Right hindlimb (tissue), 1 donor: Measurements from ENCODE around the gene MTFR2.

Source experiments
- DNase-seq: peaks from one replicate; pipeline ENCODE4 v3.0.0-alpha.2; 2018

Gene MTFR2

DNA sequence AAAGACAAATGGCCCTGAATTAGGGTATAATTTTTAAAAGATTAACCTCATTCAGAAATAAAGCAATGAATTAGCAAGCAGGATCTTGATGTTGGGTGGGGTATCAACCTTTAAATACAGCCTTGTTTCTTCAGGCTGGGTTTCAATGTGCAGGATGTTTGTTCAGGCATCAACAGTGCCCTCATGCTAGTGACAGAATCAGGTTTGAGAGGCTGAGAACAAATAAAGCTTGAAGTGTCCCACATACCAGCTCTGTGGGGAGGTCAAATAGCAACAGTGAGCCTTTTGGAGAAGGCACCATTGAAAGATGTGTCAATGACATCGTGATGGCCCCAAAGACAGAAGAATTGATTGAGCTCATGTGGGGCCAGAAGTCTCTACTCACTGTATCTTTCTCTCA, 68.2 kb downstream of the MTFR2 start:
- DNase-seq, result no peak

DNA sequence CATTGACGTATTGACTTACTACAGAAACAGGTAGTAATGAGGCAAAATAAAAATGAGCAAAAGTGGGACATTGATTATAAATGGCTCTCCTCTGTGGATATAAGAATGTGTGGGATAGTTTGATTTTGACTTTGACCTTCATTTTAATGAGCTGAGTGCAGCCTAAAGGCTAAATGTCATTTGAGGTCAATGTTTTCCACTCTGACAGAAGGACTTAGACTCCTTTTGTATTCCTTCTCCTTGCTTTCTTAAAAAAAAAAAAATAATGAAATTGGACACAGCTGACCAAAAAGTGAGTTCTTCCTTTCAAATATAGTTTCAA, 68.6 kb downstream of the MTFR2 start:
- no peak for DNase-seq
